Measurements from ENCODE around the gene TXN2.
"Not testable (repeated sequence)": the region's sequence is repeated elsewhere in the genome, so short reads cannot be mapped to it uniquely, and the experiment has no call there.

TXN2 gene

GRCh38 chr22:36461665-36462649, 19.5 kb downstream of the TXN2 start:
- Histone ChIP-seq H3K4me1 (ENCODE audit: control insufficient read depth, insufficient read depth, low read length) (peaks cover 37% of the 10 kb centered on the region), H3K36me3 (ENCODE audit: control insufficient read depth, insufficient read depth, low read length) (no peaks in the 10 kb centered on the region), H3K27me3 (ENCODE audit: control insufficient read depth, insufficient read depth, low read length) (no peaks in the 10 kb centered on the region), H3K9ac (ENCODE audit: low read length) (no peak overlapping the region), H3K27ac (ENCODE audit: low read depth, low read length) (peak overlapping the region; percentile 88), H3K4me3 (ENCODE audit: low read length) (no peak overlapping the region)

DNA sequence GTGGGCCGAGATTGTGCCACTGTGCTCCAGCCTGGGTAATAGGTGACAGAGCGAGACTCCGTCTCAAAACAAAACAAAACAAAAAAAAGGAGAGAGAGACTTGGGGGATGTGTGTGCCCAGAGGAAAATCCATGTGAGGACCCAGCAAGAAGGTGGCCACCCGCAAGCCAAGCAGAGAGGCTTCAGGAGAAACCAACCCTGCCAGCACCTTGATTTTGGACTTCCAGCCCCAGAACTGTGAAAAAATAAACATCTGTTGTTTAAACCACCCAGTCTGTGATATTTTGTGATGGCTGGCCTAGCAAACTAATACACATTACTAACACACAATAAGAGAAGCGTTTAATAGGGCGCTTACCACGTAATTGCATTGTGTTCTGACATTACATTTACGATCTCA, 21.2 kb downstream of the TXN2 start:
- Histone ChIP-seq H3K27me3 (ENCODE audit: control insufficient read depth, insufficient read depth, low read length) (no peaks in the 10 kb centered on the region), H3K36me3 (ENCODE audit: control insufficient read depth, insufficient read depth, low read length) (no peaks in the 10 kb centered on the region), H3K4me1 (ENCODE audit: control insufficient read depth, insufficient read depth, low read length) (peaks cover 28% of the 10 kb centered on the region), H3K4me3 (ENCODE audit: low read length) (no peak overlapping the region), H3K27ac (ENCODE audit: low read depth, low read length) (no peak overlapping the region), H3K9ac (ENCODE audit: low read length) (no peak overlapping the region)

GRCh38 chr22:36457688-36458450, 23.6 kb downstream of the TXN2 start:
- Histone ChIP-seq H3K4me3 (ENCODE audit: low read length) (no peak overlapping the region), H3K27ac (ENCODE audit: low read depth, low read length) (peak overlapping the region; percentile 90), H3K36me3 (ENCODE audit: control insufficient read depth, insufficient read depth, low read length) (no peaks in the 10 kb centered on the region), H3K4me1 (ENCODE audit: control insufficient read depth, insufficient read depth, low read length) (peaks cover 23% of the 10 kb centered on the region), H3K27me3 (ENCODE audit: control insufficient read depth, insufficient read depth, low read length) (no peaks in the 10 kb centered on the region), H3K9ac (ENCODE audit: low read length) (no peak overlapping the region)

GRCh38 chr22:36456464-36456845, 25.0 kb downstream of the TXN2 start:
- Histone ChIP-seq H3K27ac (ENCODE audit: low read depth, low read length) (peak overlapping the region; percentile 90), H3K9ac (ENCODE audit: low read length) (no peak overlapping the region), H3K4me3 (ENCODE audit: low read length) (no peak overlapping the region), H3K36me3 (ENCODE audit: control insufficient read depth, insufficient read depth, low read length) (no peaks in the 10 kb centered on the region), H3K4me1 (ENCODE audit: control insufficient read depth, insufficient read depth, low read length) (peaks cover 19% of the 10 kb centered on the region), H3K27me3 (ENCODE audit: control insufficient read depth, insufficient read depth, low read length) (no peaks in the 10 kb centered on the region)

- peaks cover 17% of the 10 kb centered on the region for H3K4me1 ChIP-seq (ENCODE audit: control insufficient read depth, insufficient read depth, low read length)
- H3K9ac ChIP-seq (ENCODE audit: low read length): peak overlapping the region; percentile 2
- H3K36me3 ChIP-seq (ENCODE audit: control insufficient read depth, insufficient read depth, low read length): no peaks in the 10 kb centered on the region
- H3K4me3 ChIP-seq (ENCODE audit: low read length): peak overlapping the region; percentile 44
- H3K27ac ChIP-seq (ENCODE audit: low read depth, low read length): peak overlapping the region; percentile 90
- H3K27me3 ChIP-seq (ENCODE audit: control insufficient read depth, insufficient read depth, low read length): no peaks in the 10 kb centered on the region
Observed at GRCh38 chr22:36455571-36456463, 25.6 kb downstream of the TXN2 start.

GRCh38 chr22:36454916-36455570, 26.4 kb downstream of the TXN2 start:
- peak overlapping the region; percentile 61 for H3K9ac ChIP-seq (ENCODE audit: low read length)
- H3K36me3 ChIP-seq (ENCODE audit: control insufficient read depth, insufficient read depth, low read length): no peaks in the 10 kb centered on the region
- peaks cover 17% of the 10 kb centered on the region for H3K4me1 ChIP-seq (ENCODE audit: control insufficient read depth, insufficient read depth, low read length)
- peak overlapping the region; percentile 82 for H3K4me3 ChIP-seq (ENCODE audit: low read length)
- H3K27me3 ChIP-seq (ENCODE audit: control insufficient read depth, insufficient read depth, low read length): no peaks in the 10 kb centered on the region
- peak overlapping the region; percentile 90 for H3K27ac ChIP-seq (ENCODE audit: low read depth, low read length)

DNA sequence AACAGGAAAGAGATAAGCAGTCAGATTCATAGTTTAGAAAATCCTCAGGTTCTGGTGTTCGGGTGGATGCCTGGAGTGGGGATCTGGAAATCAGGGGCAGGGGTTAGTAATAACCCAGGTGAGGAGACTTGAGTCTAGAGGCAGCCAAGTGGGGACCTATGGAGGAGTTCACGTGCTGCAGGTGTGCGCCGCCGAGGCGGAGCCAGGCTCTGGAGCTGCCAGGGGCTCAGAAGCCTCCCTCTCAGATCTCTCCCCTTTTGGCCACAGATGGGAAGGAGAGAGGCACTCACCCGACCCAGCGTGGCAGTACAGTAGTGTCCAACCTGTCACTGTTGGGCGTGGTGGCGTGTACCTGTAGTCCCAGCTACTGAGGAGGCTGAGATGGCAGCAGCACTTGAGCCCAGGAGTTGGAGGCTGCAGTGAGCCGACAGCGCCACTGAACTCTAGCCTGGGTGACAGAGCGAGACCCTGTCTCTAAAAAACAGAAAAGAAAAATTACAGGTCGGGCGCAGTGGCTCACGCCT, 27.5 kb downstream of the TXN2 start:
- Histone ChIP-seq H3K4me3 (ENCODE audit: low read length) (no peak overlapping the region), H3K36me3 (ENCODE audit: control insufficient read depth, insufficient read depth, low read length) (no peaks in the 10 kb centered on the region), H3K4me1 (ENCODE audit: control insufficient read depth, insufficient read depth, low read length) (peaks cover 21% of the 10 kb centered on the region), H3K9ac (ENCODE audit: low read length) (no peak overlapping the region), H3K27me3 (ENCODE audit: control insufficient read depth, insufficient read depth, low read length) (no peaks in the 10 kb centered on the region), H3K27ac (ENCODE audit: low read depth, low read length) (peak overlapping the region; percentile 75)

DNA sequence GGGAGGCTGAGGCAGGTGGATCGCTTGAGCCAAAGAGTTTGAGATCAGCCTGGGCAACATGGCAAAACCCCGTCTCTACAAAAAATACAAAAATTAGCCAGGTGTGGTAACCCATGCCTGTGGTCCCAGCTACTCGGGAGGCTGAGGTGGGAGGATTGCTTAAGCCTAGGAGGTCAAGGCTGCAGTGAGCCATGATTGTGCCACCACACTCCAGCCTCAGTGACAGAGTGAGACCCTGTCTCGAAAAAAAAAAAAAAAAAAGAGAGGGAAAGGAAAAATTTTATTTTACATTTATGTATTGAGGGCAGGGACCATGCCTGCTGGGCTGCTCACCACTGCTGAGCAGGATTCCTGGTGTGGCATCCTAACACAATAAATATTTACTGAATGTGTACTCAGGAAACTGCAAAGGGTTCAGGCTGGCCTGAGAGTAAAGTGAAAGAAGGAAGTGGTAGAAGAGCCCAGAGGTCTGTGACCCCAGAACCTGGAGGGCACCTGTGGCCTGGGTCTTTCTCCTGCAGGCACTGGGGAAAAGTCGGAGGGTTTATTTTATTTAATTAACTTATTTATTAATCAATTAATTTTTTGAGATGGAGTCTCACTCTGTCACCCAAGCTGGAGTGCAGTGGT, 28.3 kb downstream of the TXN2 start:
- H3K4me3 ChIP-seq (ENCODE audit: low read length); H3K9ac ChIP-seq (ENCODE audit: low read length); H3K27ac ChIP-seq (ENCODE audit: low read depth, low read length); H3K27me3 ChIP-seq (ENCODE audit: control insufficient read depth, insufficient read depth, low read length); H3K36me3 ChIP-seq (ENCODE audit: control insufficient read depth, insufficient read depth, low read length): not testable (repeated sequence)
- peaks cover 21% of the 10 kb centered on the region for H3K4me1 ChIP-seq (ENCODE audit: control insufficient read depth, insufficient read depth, low read length)

- peaks cover 17% of the 10 kb centered on the region for H3K4me1 ChIP-seq (ENCODE audit: control insufficient read depth, insufficient read depth, low read length)
- H3K4me3 ChIP-seq (ENCODE audit: low read length): no peak overlapping the region
- peak overlapping the region; percentile 71 for H3K27ac ChIP-seq (ENCODE audit: low read depth, low read length)
- H3K27me3 ChIP-seq (ENCODE audit: control insufficient read depth, insufficient read depth, low read length): no peaks in the 10 kb centered on the region
- H3K9ac ChIP-seq (ENCODE audit: low read length): no peak overlapping the region
- H3K36me3 ChIP-seq (ENCODE audit: control insufficient read depth, insufficient read depth, low read length): no peaks in the 10 kb centered on the region
Observed at GRCh38 chr22:36452250-36452977, 29.0 kb downstream of the TXN2 start.

DNA sequence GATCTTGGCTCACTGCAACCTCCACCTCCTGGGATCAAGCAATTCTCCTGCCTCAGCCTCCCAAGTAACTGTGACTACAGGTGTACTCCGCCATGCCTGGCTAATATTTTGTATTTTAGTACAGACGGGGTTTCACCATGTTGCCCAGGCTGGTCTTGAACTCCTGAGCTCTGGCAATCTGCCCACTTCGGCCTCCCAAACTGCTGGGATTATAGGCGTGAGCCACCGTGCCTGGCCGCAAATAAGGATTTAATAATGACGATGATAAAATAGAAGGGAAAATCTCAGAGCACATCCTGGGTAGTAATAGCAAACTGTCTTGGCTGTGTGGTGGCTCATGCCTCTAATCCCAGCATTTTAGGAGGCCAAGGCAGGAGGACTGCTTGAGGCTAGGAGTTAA, 30.5 kb downstream of the TXN2 start:
- not testable (repeated sequence) for H3K9ac ChIP-seq (ENCODE audit: low read length); H3K27me3 ChIP-seq (ENCODE audit: control insufficient read depth, insufficient read depth, low read length); H3K36me3 ChIP-seq (ENCODE audit: control insufficient read depth, insufficient read depth, low read length); H3K4me3 ChIP-seq (ENCODE audit: low read length); H3K27ac ChIP-seq (ENCODE audit: low read depth, low read length)
- peaks cover 16% of the 10 kb centered on the region for H3K4me1 ChIP-seq (ENCODE audit: control insufficient read depth, insufficient read depth, low read length)

Measured in rectal smooth muscle tissue (tissue), 1 donor.